HEK293 (cell line): ENCODE data around the gene TTF1.

ENCODE experiments used
- CTCF ChIA-PET: fragments of 350-600 bp; formaldehyde crosslinking; extraction: SDS; loops from one replicate; lab custom pipeline; 2021; ENCODE audit warnings: antibody characterized with exemption; lab: Yijun Ruan, JAX
- POLR2A ChIA-PET: fragments of 300-600 bp; formaldehyde crosslinking; extraction: SDS; loops from one replicate; lab custom pipeline; 2020; ENCODE audit warnings: antibody characterized with exemption, inconsistent platforms; lab: Yijun Ruan, JAX
- H3K27ac ChIP-seq: fragments of 200-500 bp; sonication (Bioruptor generic); 2 replicates; pipeline ENCODE4 v1.5.1; 2014; ENCODE audit warnings: low read depth, low read length, control low read depth, inconsistent platforms; ENCODE audit errors: extremely low read depth
- H3K36me3 ChIP-seq, 2 experiments: fragments of 200-500 bp in 1 of 2; sonication (Bioruptor generic) in 1 of 2; 1 replicate in 1 of 2; 2 replicates in 1 of 2; pipeline ENCODE4 v1.5.1; 2014 to 2017; ENCODE audit warnings: inconsistent platforms in 2 of 2, low read length in 2 of 2; ENCODE audit not compliant: control insufficient read depth in 2 of 2, insufficient read depth in 1 of 2
- H3K4me1 ChIP-seq: fragments of 200-500 bp; sonication (Bioruptor generic); 2 replicates; pipeline ENCODE4 v1.5.1; 2014; ENCODE audit warnings: mild to moderate bottlenecking, low read length, inconsistent platforms; ENCODE audit not compliant: control insufficient read depth, insufficient read depth
- H3K4me3 ChIP-seq: 2 replicates; pipeline ENCODE4 v1.5.1; 2011; ENCODE audit warnings: low read depth, mild to moderate bottlenecking, control low read depth, low read length, moderate library complexity
- H3K9me3 ChIP-seq: fragments of 200-500 bp; sonication (Bioruptor generic); 2 replicates; pipeline ENCODE4 v1.5.1; 2014; ENCODE audit warnings: low read depth, low read length, inconsistent platforms; ENCODE audit not compliant: control insufficient read depth, insufficient read depth
- BCL11A ChIP-seq: fragments of 450-650 bp; formaldehyde crosslinking; IDR thresholded peaks from 2 replicates; pipeline ENCODE4 v1.5.1; 2016; ENCODE audit warnings: low read depth, missing biosample characterization, missing genetic modification characterization
- BCL11B ChIP-seq: fragments of 450-650 bp; formaldehyde crosslinking; IDR thresholded peaks from 2 replicates; pipeline ENCODE4 v1.5.1; 2016; ENCODE audit warnings: low read depth, missing biosample characterization, missing genetic modification characterization
- KLF10 ChIP-seq: fragments of 450-650 bp; IDR thresholded peaks from 2 replicates; pipeline ENCODE4 v1.5.1; 2018; ENCODE audit warnings: missing biosample characterization, mild to moderate bottlenecking, missing genetic modification characterization
- KLF16 ChIP-seq: fragments of 450-650 bp; formaldehyde crosslinking; IDR thresholded peaks from 2 replicates; pipeline ENCODE4 v1.5.1; 2017; ENCODE audit warnings: missing biosample characterization, missing genetic modification characterization
- KLF7 ChIP-seq: fragments of 450-650 bp; formaldehyde crosslinking; IDR thresholded peaks from 2 replicates; pipeline ENCODE4 v1.5.1; 2016; ENCODE audit warnings: missing biosample characterization, missing genetic modification characterization, borderline replicate concordance
- OSR2 ChIP-seq: fragments of 450-650 bp; formaldehyde crosslinking; IDR thresholded peaks from 2 replicates; pipeline ENCODE4 v1.5.1; 2016; ENCODE audit warnings: missing biosample characterization, missing genetic modification characterization
- SCRT2 ChIP-seq: fragments of 450-650 bp; formaldehyde crosslinking; IDR thresholded peaks from 2 replicates; pipeline ENCODE4 v1.5.1; 2016; ENCODE audit warnings: missing biosample characterization, missing genetic modification characterization
- YY2 ChIP-seq: fragments of 450-650 bp; formaldehyde crosslinking; IDR thresholded peaks from 2 replicates; pipeline ENCODE4 v1.5.1; 2016; ENCODE audit warnings: missing biosample characterization, missing genetic modification characterization
- ZBTB20 ChIP-seq: fragments of 450-650 bp; formaldehyde crosslinking; IDR thresholded peaks from 2 replicates; pipeline ENCODE4 v1.5.1; 2016; ENCODE audit warnings: missing biosample characterization, missing genetic modification characterization
- ZFHX2 ChIP-seq: fragments of 450-650 bp; formaldehyde crosslinking; conservative IDR thresholded peaks from 2 replicates; pipeline ENCODE4 v1.5.1; 2016; ENCODE audit warnings: missing biosample characterization, missing genetic modification characterization
- ZFP37 ChIP-seq: fragments of 450-650 bp; formaldehyde crosslinking; IDR thresholded peaks from 2 replicates; pipeline ENCODE4 v1.5.1; 2016; ENCODE audit warnings: missing biosample characterization, missing genetic modification characterization
- ZNF146 ChIP-seq: fragments of 450-650 bp; formaldehyde crosslinking; IDR thresholded peaks from 2 replicates; pipeline ENCODE4 v1.5.1; 2016; ENCODE audit warnings: missing biosample characterization, missing genetic modification characterization
- ZNF214 ChIP-seq: fragments of 450-650 bp; formaldehyde crosslinking; IDR thresholded peaks from 2 replicates; pipeline ENCODE4 v1.5.1; 2017; ENCODE audit warnings: missing biosample characterization, mild to moderate bottlenecking, missing genetic modification characterization, borderline replicate concordance
- ZNF335 ChIP-seq: fragments of 450-650 bp; formaldehyde crosslinking; conservative IDR thresholded peaks from 2 replicates; pipeline ENCODE4 v1.5.1; 2016; ENCODE audit warnings: missing biosample characterization, missing genetic modification characterization
- ZNF596 ChIP-seq: fragments of 450-650 bp; IDR thresholded peaks from 2 replicates; pipeline ENCODE4 v1.5.0; 2018; ENCODE audit warnings: missing biosample characterization, mild to moderate bottlenecking, missing genetic modification characterization, moderate library complexity
- ZNF629 ChIP-seq: fragments of 450-650 bp; formaldehyde crosslinking; IDR thresholded peaks from 2 replicates; pipeline ENCODE4 v1.5.1; 2017; ENCODE audit warnings: missing biosample characterization, missing genetic modification characterization
- ZNF654 ChIP-seq: fragments of 450-650 bp; formaldehyde crosslinking; IDR thresholded peaks from 2 replicates; pipeline ENCODE4 v1.5.1; 2016; ENCODE audit warnings: low read depth, missing biosample characterization, missing genetic modification characterization
- ZNF701 ChIP-seq: fragments of 450-650 bp; formaldehyde crosslinking; IDR thresholded peaks from 2 replicates; pipeline ENCODE4 v1.5.1; 2016; ENCODE audit warnings: missing biosample characterization, missing genetic modification characterization
- ZNF777 ChIP-seq: fragments of 450-650 bp; formaldehyde crosslinking; IDR thresholded peaks from 2 replicates; pipeline ENCODE4 v1.5.1; 2017; ENCODE audit warnings: missing biosample characterization, missing genetic modification characterization, borderline replicate concordance
- ZNF792 ChIP-seq: fragments of 450-650 bp; formaldehyde crosslinking; IDR thresholded peaks from 2 replicates; pipeline ENCODE4 v1.5.1; 2016; ENCODE audit warnings: missing biosample characterization, missing genetic modification characterization
- ZSCAN30 ChIP-seq: fragments of 450-650 bp; IDR thresholded peaks from 2 replicates; pipeline ENCODE4 v1.5.1; 2018; ENCODE audit warnings: missing biosample characterization, mild to moderate bottlenecking, missing genetic modification characterization, moderate library complexity
- TF ChIP-seq, protein P1 (sequence below): fragments of 450-650 bp; formaldehyde crosslinking; IDR thresholded peaks from 2 replicates; pipeline ENCODE4 v1.5.1; 2017; ENCODE audit warnings: missing biosample characterization, missing genetic modification characterization
- TF ChIP-seq, protein P2 (sequence below): fragments of 450-650 bp; formaldehyde crosslinking; IDR thresholded peaks from 2 replicates; pipeline ENCODE4 v1.5.1; 2016; ENCODE audit warnings: missing biosample characterization, missing genetic modification characterization
- TF ChIP-seq, protein P3 (sequence below): fragments of 450-650 bp; formaldehyde crosslinking; IDR thresholded peaks from 2 replicates; pipeline ENCODE4 v1.5.1; 2016; ENCODE audit warnings: missing biosample characterization, missing genetic modification characterization
- TF ChIP-seq, protein P4 (sequence below): fragments of 450-650 bp; formaldehyde crosslinking; IDR thresholded peaks from 2 replicates; pipeline ENCODE4 v1.5.1; 2016; ENCODE audit warnings: missing biosample characterization, missing genetic modification characterization
- TF ChIP-seq, protein P5 (sequence below): fragments of 450-650 bp; formaldehyde crosslinking; conservative IDR thresholded peaks from 2 replicates; pipeline ENCODE4 v1.5.1; 2016; ENCODE audit warnings: low read depth, missing biosample characterization, missing genetic modification characterization

Gene TTF1

DNA sequence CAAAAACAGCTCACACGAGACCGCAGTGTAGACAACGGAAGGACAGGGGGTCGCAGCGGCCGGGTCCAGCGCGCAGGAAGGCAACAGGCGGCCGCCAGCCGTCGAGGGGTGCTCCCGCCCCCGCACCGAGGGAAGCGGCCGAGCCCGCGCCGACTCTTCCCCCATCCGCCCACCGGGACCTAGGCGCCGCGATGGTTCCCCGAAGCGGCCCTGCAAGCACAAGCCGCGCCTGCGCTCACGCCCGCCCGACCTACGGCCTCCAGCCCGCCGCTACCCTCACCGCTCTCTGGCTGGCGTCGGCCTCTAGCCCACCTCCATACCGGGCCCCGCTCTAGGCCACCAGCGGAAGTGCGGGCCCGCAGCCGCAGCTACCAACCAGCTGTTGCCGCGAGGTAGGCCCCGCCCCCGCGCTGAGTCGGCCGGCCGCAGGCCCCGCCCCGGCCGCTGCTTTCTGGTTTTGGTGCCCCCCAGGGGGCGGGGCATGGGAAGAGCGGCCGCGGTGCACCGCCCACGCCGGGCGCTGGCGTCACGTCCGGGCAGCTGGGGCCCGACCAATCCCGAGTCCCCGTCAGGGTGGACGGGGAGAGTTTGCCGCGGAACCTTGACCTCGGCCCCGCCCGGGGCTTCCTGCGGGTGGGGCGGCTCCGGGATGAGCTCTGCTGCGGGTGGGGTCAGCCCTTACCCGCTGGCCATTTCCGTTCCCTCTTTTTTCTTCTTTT is 51.8 kb downstream of the TTF1 start, which contains the start of gene SETX:
Gene SETX (minus strand): TSS at position 350 of the 719 bp plus-strand sequence. CDS start 5,558 bp downstream, outside the sequence.
- no peaks in the 10 kb centered on the region for H3K4me1 ChIP-seq
- H3K9me3 ChIP-seq = no peaks in the 10 kb centered on the region
- peak within 1 kb of the TSS; percentile 81 for H3K27ac ChIP-seq
- ChIA-PET CTCF (interaction anchor here (0.5 to 1.6 kb wide), 6 partner anchors 18 to 224 kb away, joined by 3 to 6 read pairs (median 3); no protein-coding TSS in a partner anchor), POLR2A (interaction anchor here (0.6 to 3.1 kb wide), 18 partner anchors 8 to 989 kb away, joined by 3 to 25 read pairs (median 4); partner anchors contain the start of genes DDX31, GTF3C4 and TSC1)
- peaks cover 9 to 39% of the 10 kb centered on the region in 2 experiments; a peak in 2 of 3 replicates for H3K36me3 ChIP-seq
- peak within 1 kb of the TSS; percentile 93 for H3K4me3 ChIP-seq
- TF ChIP-seq ZNF654 (tag by site-specific recombination) = no peak
- TF ChIP-seq ZNF146 (tag by site-specific recombination) = 0 out of 2 replicates have a peak, but pooled peaks have one; percentile 5
- peak; percentile 5; the same call in 1 of the 2 replicates for TF ChIP-seq ZNF335 (tag by site-specific recombination)
- TF ChIP-seq BCL11A (tag by site-specific recombination) = peak; percentile 78; the same call in 1 of the 2 replicates
- TF ChIP-seq ZNF701 (tag by site-specific recombination) = no peak
- TF ChIP-seq ZBTB20 (tag by site-specific recombination) = peak; percentile 69; the same call in 1 of the 2 replicates
- TF ChIP-seq, protein P1, sequence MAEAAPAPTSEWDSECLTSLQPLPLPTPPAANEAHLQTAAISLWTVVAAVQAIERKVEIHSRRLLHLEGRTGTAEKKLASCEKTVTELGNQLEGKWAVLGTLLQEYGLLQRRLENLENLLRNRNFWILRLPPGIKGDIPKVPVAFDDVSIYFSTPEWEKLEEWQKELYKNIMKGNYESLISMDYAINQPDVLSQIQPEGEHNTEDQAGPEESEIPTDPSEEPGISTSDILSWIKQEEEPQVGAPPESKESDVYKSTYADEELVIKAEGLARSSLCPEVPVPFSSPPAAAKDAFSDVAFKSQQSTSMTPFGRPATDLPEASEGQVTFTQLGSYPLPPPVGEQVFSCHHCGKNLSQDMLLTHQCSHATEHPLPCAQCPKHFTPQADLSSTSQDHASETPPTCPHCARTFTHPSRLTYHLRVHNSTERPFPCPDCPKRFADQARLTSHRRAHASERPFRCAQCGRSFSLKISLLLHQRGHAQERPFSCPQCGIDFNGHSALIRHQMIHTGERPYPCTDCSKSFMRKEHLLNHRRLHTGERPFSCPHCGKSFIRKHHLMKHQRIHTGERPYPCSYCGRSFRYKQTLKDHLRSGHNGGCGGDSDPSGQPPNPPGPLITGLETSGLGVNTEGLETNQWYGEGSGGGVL (tag by site-specific recombination) = peak; percentile 89
- peak; percentile 74 for TF ChIP-seq BCL11B (tag by site-specific recombination)
- no peak for TF ChIP-seq ZNF214 (tag by site-specific recombination)
- peak; percentile 69 for TF ChIP-seq KLF16 (tag by site-specific recombination)
- peak; percentile 79 for TF ChIP-seq ZSCAN30 (tag by site-specific recombination)
- 0 out of 2 replicates have a peak, but pooled peaks have one; percentile 50 for TF ChIP-seq KLF7
- TF ChIP-seq, protein P2, sequence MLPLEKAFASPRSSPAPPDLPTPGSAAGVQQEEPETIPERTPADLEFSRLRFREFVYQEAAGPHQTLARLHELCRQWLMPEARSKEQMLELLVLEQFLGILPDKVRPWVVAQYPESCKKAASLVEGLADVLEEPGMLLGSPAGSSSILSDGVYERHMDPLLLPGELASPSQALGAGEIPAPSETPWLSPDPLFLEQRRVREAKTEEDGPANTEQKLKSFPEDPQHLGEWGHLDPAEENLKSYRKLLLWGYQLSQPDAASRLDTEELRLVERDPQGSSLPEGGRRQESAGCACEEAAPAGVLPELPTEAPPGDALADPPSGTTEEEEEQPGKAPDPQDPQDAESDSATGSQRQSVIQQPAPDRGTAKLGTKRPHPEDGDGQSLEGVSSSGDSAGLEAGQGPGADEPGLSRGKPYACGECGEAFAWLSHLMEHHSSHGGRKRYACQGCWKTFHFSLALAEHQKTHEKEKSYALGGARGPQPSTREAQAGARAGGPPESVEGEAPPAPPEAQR = 0 out of 2 replicates have a peak, but pooled peaks have one; percentile 14
- TF ChIP-seq SCRT2 (tag by site-specific recombination) = peak; percentile 99
- peak; percentile 96 for TF ChIP-seq ZFHX2 (tag by site-specific recombination)
- TF ChIP-seq, protein P3, sequence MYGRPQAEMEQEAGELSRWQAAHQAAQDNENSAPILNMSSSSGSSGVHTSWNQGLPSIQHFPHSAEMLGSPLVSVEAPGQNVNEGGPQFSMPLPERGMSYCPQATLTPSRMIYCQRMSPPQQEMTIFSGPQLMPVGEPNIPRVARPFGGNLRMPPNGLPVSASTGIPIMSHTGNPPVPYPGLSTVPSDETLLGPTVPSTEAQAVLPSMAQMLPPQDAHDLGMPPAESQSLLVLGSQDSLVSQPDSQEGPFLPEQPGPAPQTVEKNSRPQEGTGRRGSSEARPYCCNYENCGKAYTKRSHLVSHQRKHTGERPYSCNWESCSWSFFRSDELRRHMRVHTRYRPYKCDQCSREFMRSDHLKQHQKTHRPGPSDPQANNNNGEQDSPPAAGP (tag by site-specific recombination) = 0 out of 2 replicates have a peak, but pooled peaks have one; percentile 20
- peak; percentile 65 for TF ChIP-seq YY2 (tag by site-specific recombination)
- TF ChIP-seq KLF10 = peak; percentile 78
- TF ChIP-seq OSR2 (tag by site-specific recombination) = 0 out of 2 replicates have a peak, but pooled peaks have one; percentile 10
- TF ChIP-seq, protein P4, sequence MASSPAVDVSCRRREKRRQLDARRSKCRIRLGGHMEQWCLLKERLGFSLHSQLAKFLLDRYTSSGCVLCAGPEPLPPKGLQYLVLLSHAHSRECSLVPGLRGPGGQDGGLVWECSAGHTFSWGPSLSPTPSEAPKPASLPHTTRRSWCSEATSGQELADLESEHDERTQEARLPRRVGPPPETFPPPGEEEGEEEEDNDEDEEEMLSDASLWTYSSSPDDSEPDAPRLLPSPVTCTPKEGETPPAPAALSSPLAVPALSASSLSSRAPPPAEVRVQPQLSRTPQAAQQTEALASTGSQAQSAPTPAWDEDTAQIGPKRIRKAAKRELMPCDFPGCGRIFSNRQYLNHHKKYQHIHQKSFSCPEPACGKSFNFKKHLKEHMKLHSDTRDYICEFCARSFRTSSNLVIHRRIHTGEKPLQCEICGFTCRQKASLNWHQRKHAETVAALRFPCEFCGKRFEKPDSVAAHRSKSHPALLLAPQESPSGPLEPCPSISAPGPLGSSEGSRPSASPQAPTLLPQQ (tag by site-specific recombination) = peak; percentile 89
- TF ChIP-seq ZNF777 (tag by site-specific recombination) = peak; percentile 96
- peak; percentile 59; the same call in 1 of the 2 replicates for TF ChIP-seq ZNF596 (tag by site-specific recombination)
- TF ChIP-seq ZFP37 (tag by site-specific recombination) = no peak
- TF ChIP-seq, protein P5, sequence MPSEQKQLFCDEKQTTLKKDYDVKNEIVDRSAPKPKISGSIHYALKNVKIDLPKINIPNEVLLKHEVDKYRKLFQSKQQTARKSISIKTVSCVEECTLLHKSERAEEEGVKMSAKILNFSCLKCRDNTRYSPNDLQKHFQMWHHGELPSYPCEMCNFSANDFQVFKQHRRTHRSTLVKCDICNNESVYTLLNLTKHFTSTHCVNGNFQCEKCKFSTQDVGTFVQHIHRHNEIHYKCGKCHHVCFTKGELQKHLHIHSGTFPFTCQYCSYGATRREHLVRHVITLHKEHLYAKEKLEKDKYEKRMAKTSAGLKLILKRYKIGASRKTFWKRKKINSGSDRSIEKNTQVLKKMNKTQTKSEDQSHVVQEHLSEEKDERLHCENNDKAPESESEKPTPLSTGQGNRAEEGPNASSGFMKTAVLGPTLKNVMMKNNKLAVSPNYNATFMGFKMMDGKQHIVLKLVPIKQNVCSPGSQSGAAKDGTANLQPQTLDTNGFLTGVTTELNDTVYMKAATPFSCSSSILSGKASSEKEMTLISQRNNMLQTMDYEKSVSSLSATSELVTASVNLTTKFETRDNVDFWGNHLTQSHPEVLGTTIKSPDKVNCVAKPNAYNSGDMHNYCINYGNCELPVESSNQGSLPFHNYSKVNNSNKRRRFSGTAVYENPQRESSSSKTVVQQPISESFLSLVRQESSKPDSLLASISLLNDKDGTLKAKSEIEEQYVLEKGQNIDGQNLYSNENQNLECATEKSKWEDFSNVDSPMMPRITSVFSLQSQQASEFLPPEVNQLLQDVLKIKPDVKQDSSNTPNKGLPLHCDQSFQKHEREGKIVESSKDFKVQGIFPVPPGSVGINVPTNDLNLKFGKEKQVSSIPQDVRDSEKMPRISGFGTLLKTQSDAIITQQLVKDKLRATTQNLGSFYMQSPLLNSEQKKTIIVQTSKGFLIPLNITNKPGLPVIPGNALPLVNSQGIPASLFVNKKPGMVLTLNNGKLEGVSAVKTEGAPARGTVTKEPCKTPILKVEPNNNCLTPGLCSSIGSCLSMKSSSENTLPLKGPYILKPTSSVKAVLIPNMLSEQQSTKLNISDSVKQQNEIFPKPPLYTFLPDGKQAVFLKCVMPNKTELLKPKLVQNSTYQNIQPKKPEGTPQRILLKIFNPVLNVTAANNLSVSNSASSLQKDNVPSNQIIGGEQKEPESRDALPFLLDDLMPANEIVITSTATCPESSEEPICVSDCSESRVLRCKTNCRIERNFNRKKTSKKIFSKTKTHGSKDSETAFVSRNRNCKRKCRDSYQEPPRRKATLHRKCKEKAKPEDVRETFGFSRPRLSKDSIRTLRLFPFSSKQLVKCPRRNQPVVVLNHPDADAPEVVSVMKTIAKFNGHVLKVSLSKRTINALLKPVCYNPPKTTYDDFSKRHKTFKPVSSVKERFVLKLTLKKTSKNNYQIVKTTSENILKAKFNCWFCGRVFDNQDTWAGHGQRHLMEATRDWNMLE (tag by site-specific recombination) = peak; percentile 62
- peak; percentile 43 for TF ChIP-seq ZNF792 (tag by site-specific recombination)
- peak; percentile 77 for TF ChIP-seq ZNF629 (tag by site-specific recombination)
